Esophagus squamous epithelium (tissue), 4 donors: ENCODE measurements around the gene RPN2.

ENCODE experiments used
- CTCF ChIP-seq, 6 experiments: fragments of 450-650 bp in 4 of 6; fragments of 200-600 bp in 2 of 6; sonication (generic) in 2 of 6; IDR thresholded peaks; one replicate each; pipeline ENCODE4 v1.5.1; 2016 to 2019; ENCODE audit warnings: antibody characterized with exemption in 6 of 6, mild to moderate bottlenecking in 4 of 6, moderate library complexity in 4 of 6
- POLR2A ChIP-seq, 4 donors: fragments of 450-650 bp; IDR thresholded peaks; one replicate each; pipeline ENCODE4 v1.6.1; 2017; ENCODE audit warnings: antibody characterized with exemption in 4 of 4, mild to moderate bottlenecking in 4 of 4, moderate library complexity in 3 of 4

DNA sequence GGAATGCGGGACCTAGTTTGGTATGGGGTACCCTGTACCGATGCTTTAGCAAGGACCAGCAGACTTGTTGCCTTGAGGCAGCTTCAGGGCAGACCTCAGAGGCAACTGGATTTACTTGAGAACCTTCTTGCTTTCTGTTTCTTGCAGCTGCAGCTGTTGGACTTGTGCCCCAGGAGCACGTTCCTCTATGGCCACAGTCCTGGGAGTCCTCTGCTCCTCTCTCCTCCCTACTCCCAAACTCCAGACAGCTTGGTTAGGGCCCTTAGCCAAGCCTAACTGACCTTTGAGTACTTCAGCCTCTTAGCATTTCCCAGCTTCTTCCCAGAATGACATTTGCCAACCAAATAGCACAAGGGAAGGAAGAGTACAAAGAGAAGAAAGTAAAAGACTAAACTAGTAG is 47.8 kb downstream of the RPN2 start:
- TF ChIP-seq CTCF (IDR thresholded peaks at IDR 0.05) (no peak), POLR2A (IDR thresholded peaks at IDR 0.05) (no peak)
